Measurements from ENCODE around the gene TH.

Gene TH

GRCh38 chr11:2172676-2173075, 1.1 kb upstream of the TH start:
- TF ChIP-seq POLR2A (IDR thresholded peaks at IDR 0.05; ENCODE audit: low read depth, low read length) (no peak), POLR2AphosphoS5 (IDR thresholded peaks at IDR 0.05; ENCODE audit: low read depth, low read length) (no peak), TAF1 (IDR thresholded peaks at IDR 0.05; ENCODE audit: borderline replicate concordance, low read depth, low read length) (no peak)
- DNase-seq (ENCODE audit: insufficient read length) (no peak), FAIRE-seq (no peak)

GRCh38 chr11:2169626-2170570, 1.7 kb downstream of the TH start:
- no peak for FAIRE-seq
- no peak for DNase-seq (ENCODE audit: insufficient read length)
- TF ChIP-seq POLR2AphosphoS5 (IDR thresholded peaks at IDR 0.05; ENCODE audit: low read depth, low read length) (no peak), POLR2A (IDR thresholded peaks at IDR 0.05; ENCODE audit: low read depth, low read length) (no peak), TAF1 (IDR thresholded peaks at IDR 0.05; ENCODE audit: borderline replicate concordance, low read depth, low read length) (no peak)

- TF ChIP-seq POLR2A (IDR thresholded peaks at IDR 0.05; ENCODE audit: low read depth, low read length) (no peak), TAF1 (IDR thresholded peaks at IDR 0.05; ENCODE audit: borderline replicate concordance, low read depth, low read length) (no peak), POLR2AphosphoS5 (IDR thresholded peaks at IDR 0.05; ENCODE audit: low read depth, low read length) (no peak)
- no peak for FAIRE-seq
- no peak for DNase-seq (ENCODE audit: insufficient read length)
Observed at GRCh38 chr11:2169005-2169378, 2.6 kb downstream of the TH start.

- DNase-seq (ENCODE audit: insufficient read length), result no peak
- TF ChIP-seq POLR2A (IDR thresholded peaks at IDR 0.05; ENCODE audit: low read depth, low read length) (no peak), POLR2AphosphoS5 (IDR thresholded peaks at IDR 0.05; ENCODE audit: low read depth, low read length) (no peak), TAF1 (IDR thresholded peaks at IDR 0.05; ENCODE audit: borderline replicate concordance, low read depth, low read length) (no peak)
- no peak for FAIRE-seq
Observed at GRCh38 chr11:2168286-2169004, 3.2 kb downstream of the TH start.

- TF ChIP-seq TAF1 (IDR thresholded peaks at IDR 0.05; ENCODE audit: borderline replicate concordance, low read depth, low read length) (no peak), POLR2AphosphoS5 (IDR thresholded peaks at IDR 0.05; ENCODE audit: low read depth, low read length) (no peak), POLR2A (IDR thresholded peaks at IDR 0.05; ENCODE audit: low read depth, low read length) (no peak)
- FAIRE-seq, result no peak
- DNase-seq (ENCODE audit: insufficient read length), result no peak
Observed at GRCh38 chr11:2167141-2168045, 4.2 kb downstream of the TH start.

GRCh38 chr11:2166091-2166851, 5.3 kb downstream of the TH start:
- FAIRE-seq (no peak), DNase-seq (ENCODE audit: insufficient read length) (peak; percentile 54)
- TF ChIP-seq POLR2A (IDR thresholded peaks at IDR 0.05; ENCODE audit: low read depth, low read length) (no peak), TAF1 (IDR thresholded peaks at IDR 0.05; ENCODE audit: borderline replicate concordance, low read depth, low read length) (no peak), POLR2AphosphoS5 (IDR thresholded peaks at IDR 0.05; ENCODE audit: low read depth, low read length) (no peak)

GRCh38 chr11:2165571-2165970, 6.0 kb downstream of the TH start:
- FAIRE-seq (no peak), DNase-seq (ENCODE audit: insufficient read length) (no peak)
- TF ChIP-seq TAF1 (IDR thresholded peaks at IDR 0.05; ENCODE audit: borderline replicate concordance, low read depth, low read length) (no peak), POLR2A (IDR thresholded peaks at IDR 0.05; ENCODE audit: low read depth, low read length) (no peak), POLR2AphosphoS5 (IDR thresholded peaks at IDR 0.05; ENCODE audit: low read depth, low read length) (no peak)

GRCh38 chr11:2164861-2165555, 6.6 kb downstream of the TH start:
- FAIRE-seq (no peak), DNase-seq (ENCODE audit: insufficient read length) (no peak)
- TF ChIP-seq TAF1 (IDR thresholded peaks at IDR 0.05; ENCODE audit: borderline replicate concordance, low read depth, low read length) (no peak), POLR2A (IDR thresholded peaks at IDR 0.05; ENCODE audit: low read depth, low read length) (no peak), POLR2AphosphoS5 (IDR thresholded peaks at IDR 0.05; ENCODE audit: low read depth, low read length) (no peak)

GRCh38 chr11:2164081-2164480, 7.5 kb downstream of the TH start:
- FAIRE-seq (no peak), DNase-seq (ENCODE audit: insufficient read length) (no peak)
- TF ChIP-seq TAF1 (IDR thresholded peaks at IDR 0.05; ENCODE audit: borderline replicate concordance, low read depth, low read length), result no peak
- TF ChIP-seq POLR2A (IDR thresholded peaks at IDR 0.05; ENCODE audit: low read depth, low read length), result no peak
- TF ChIP-seq POLR2AphosphoS5 (IDR thresholded peaks at IDR 0.05; ENCODE audit: low read depth, low read length), result no peak

GRCh38 chr11:2163428-2163978, 8.1 kb downstream of the TH start:
- FAIRE-seq, result no peak
- DNase-seq (ENCODE audit: insufficient read length), result no peak
- TF ChIP-seq POLR2A (IDR thresholded peaks at IDR 0.05; ENCODE audit: low read depth, low read length) (no peak), TAF1 (IDR thresholded peaks at IDR 0.05; ENCODE audit: borderline replicate concordance, low read depth, low read length) (no peak), POLR2AphosphoS5 (IDR thresholded peaks at IDR 0.05; ENCODE audit: low read depth, low read length) (no peak)
